ENCODE measurements around the gene ZFP36.

The ZFP36 gene

DNA sequence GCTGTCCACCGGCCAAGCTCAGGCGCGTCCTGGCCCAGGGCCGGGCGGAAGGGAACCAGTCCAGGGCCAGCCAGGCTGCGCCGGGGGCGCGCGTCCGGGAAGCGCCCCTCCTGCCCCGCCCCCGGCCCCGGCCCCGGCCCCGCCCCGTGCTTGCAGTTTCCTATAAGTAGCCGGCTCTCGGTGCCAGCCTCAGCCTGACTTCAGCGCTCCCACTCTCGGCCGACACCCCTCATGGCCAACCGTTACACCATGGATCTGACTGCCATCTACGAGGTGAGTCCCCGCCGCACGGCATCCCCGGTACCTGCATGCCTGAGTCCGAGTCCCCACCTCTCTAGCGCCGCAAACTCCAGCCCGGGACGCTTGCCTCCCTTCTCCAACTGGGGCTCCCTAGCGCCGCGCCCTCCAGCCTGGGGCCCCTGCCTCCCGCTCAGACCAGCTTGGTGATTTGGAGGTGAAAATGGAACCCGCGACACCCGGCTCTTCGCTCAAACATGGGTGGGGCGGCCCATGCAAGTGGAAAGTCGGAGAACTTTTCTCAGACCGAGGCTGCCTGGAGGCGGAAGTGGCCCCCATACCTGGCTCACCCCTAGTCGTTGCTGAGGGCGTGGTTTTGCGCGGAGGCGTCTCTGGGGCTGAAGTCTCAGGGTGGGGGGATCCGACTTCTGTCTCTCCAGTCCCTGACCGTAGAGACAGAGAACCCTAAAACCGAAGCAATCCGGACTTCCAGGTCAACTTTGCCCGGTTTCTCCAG, at the start of gene ZFP36:
Gene ZFP36 (plus strand): TSS at position 192 of the 754 bp plus-strand sequence. CDS start 58 bp downstream, at position 250.
- H3K4me3 ChIP-seq (ENCODE audit: low read depth, low read length) = peak within 1 kb of the TSS; percentile 98
- TF ChIP-seq, protein P1, sequence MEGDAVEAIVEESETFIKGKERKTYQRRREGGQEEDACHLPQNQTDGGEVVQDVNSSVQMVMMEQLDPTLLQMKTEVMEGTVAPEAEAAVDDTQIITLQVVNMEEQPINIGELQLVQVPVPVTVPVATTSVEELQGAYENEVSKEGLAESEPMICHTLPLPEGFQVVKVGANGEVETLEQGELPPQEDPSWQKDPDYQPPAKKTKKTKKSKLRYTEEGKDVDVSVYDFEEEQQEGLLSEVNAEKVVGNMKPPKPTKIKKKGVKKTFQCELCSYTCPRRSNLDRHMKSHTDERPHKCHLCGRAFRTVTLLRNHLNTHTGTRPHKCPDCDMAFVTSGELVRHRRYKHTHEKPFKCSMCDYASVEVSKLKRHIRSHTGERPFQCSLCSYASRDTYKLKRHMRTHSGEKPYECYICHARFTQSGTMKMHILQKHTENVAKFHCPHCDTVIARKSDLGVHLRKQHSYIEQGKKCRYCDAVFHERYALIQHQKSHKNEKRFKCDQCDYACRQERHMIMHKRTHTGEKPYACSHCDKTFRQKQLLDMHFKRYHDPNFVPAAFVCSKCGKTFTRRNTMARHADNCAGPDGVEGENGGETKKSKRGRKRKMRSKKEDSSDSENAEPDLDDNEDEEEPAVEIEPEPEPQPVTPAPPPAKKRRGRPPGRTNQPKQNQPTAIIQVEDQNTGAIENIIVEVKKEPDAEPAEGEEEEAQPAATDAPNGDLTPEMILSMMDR (IDR thresholded peaks at IDR 0.05; ENCODE audit: low read depth, low read length) = no peak

DNA sequence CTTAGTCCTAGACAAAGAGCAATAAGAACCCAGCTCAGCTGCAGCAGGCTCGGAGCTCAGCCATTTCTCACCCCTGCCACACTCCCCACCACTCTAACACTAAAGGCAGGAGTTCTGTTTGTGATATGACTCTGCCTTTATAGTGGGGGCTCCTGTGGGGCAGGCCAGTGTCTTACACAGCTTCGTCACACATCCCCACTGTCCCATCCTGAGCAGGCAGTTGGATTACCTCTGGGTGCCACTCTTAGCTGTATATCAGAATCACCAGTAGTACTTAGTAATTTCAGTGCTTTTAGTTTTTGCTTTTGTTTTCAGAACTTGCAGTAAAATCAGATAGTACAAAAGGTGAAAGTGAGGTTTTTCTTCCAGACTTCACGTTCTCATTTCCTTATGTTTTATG, 47.6 kb upstream of the ZFP36 start:
- H3K4me3 ChIP-seq (ENCODE audit: low read depth, low read length) = no peak overlapping the region
- TF ChIP-seq, protein P1 (IDR thresholded peaks at IDR 0.05; ENCODE audit: low read depth, low read length) = no peak

DNA sequence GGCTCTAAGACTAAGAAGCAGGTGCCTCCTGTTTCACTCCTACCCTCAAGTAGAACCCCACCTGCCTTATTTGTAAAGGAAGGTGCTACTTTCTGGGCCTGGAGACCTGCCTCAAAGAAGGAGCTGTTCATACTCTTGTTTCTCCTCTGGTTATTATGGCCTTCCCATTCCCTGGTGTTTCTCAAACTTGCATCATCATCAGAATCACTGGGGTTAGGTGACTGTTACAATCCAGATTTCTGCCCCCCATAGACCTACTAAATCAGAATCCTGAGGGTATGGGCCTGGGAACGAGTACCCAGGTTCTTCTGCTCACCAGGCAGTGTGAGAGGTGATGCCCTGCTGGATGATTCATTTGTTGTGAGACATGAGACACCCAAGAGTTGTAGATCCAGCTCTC, 46.0 kb upstream of the ZFP36 start:
- no peak overlapping the region for H3K4me3 ChIP-seq (ENCODE audit: low read depth, low read length)
- TF ChIP-seq, protein P1 (IDR thresholded peaks at IDR 0.05; ENCODE audit: low read depth, low read length) = no peak

DNA sequence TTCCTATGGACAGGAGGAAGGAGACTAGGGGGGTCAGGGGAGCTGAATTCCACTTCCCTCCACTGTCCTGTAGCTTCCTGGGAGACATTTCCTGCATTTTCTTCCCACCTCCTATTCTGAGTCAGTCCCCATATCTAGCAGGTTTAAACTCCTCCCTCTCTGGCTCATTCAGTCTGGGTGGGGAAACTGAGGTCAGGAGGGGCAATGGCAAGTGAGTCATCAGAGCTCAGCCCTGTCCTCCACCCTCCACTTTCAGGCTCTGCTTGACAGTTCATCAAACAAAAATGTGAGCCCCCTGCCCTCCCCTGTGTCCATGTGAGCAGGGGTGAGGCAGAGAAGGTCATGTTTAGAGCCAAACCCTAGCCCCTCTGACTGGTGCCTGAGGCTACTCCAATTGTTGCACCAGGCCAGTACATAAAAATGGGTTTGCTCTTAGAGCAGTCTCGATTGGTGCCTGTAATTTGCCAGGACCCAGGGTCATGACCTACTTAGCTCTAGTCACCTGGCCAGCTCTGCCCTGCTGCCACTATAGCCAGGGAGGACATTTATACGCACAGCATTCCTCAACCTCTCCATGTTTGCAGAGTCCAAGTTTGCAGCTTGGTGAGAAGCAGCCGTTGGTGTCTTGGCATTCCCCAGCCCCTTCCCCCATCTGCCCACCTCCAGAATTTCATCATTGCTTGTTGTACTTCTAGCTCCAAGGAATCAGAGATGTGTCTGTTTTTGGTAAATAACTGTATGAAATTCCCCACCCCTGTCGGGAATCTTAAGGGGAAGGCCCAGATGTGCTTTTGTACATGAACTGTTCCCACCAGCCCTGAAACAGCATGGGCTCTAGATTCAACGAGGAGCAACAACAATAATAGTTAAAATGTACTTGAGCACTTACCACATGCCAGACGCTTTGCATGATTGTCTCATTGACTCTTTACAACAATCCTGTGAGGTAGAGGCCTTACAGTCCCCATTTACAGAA, 43.7 kb upstream of the ZFP36 start:
- H3K4me3 ChIP-seq (ENCODE audit: low read depth, low read length) = no peak overlapping the region
- TF ChIP-seq, protein P1 (IDR thresholded peaks at IDR 0.05; ENCODE audit: low read depth, low read length) = no peak

- no peak overlapping the region for H3K4me3 ChIP-seq (ENCODE audit: low read depth, low read length)
- TF ChIP-seq, protein P1 (IDR thresholded peaks at IDR 0.05; ENCODE audit: low read depth, low read length) = no peak
Measured at GRCh38 chr19:39363901-39364457, 42.7 kb upstream of the ZFP36 start.

GRCh38 chr19:39365531-39365930, 41.1 kb upstream of the ZFP36 start:
- no peak overlapping the region for H3K4me3 ChIP-seq (ENCODE audit: low read depth, low read length)
- TF ChIP-seq, protein P1 (IDR thresholded peaks at IDR 0.05; ENCODE audit: low read depth, low read length) = no peak
